ENCODE data around the gene DIS3. TPM values are rescaled to one million over a fixed set of nuclear protein-coding genes. Genes with fewer than 3 reads are reported as not detected.
"Not testable (repeated sequence)": the region's sequence is repeated elsewhere in the genome, so short reads cannot be mapped to it uniquely, and the experiment has no call there.

Gene DIS3
- polyA plus RNA-seq, 1 experiment: 42.3 TPM

GRCh38 chr13:72820156-72820897 is 38.6 kb upstream of the DIS3 start:
- TF ChIP-seq CTCF (IDR thresholded peaks at IDR 0.05; ENCODE audit: low read depth, low read length): no peak
- CTCF ChIA-PET: interaction anchor here (4.6 kb wide), 1 partner anchor 12 kb away, joined by 54 read pairs; no protein-coding TSS in a partner anchor
- Histone ChIP-seq H3K4me3 (ENCODE audit: low read depth, low read length) (no peak overlapping the region), H3K27me3 (ENCODE audit: control insufficient read depth, insufficient read depth, low read length) (no peaks in the 10 kb centered on the region), H3K27ac (ENCODE audit: low read depth, low read length) (no peak overlapping the region), H3K9me3 (ENCODE audit: control insufficient read depth, insufficient read depth, low read length) (no peaks in the 10 kb centered on the region)
- peak; percentile 4 for DNase-seq (ENCODE audit: low read depth, low spot score)
- POLR2A ChIA-PET: no interaction called here

GRCh38 chr13:72808917-72809500 is 27.3 kb upstream of the DIS3 start:
- Histone ChIP-seq H3K27ac (ENCODE audit: low read depth, low read length) (no peak overlapping the region), H3K4me3 (ENCODE audit: low read depth, low read length) (no peak overlapping the region), H3K9me3 (ENCODE audit: control insufficient read depth, insufficient read depth, low read length) (no peaks in the 10 kb centered on the region), H3K27me3 (ENCODE audit: control insufficient read depth, insufficient read depth, low read length) (no peaks in the 10 kb centered on the region)
- no peak for DNase-seq (ENCODE audit: low read depth, low spot score)
- POLR2A ChIA-PET: no interaction called here
- peak; percentile 53 for TF ChIP-seq CTCF (IDR thresholded peaks at IDR 0.05; ENCODE audit: low read depth, low read length)
- CTCF ChIA-PET: interaction anchor here (0.6 to 2.4 kb wide), 46 partner anchors 9 to 1923 kb away, joined by 3 to 54 read pairs (median 5); no protein-coding TSS in a partner anchor

- H3K9me3 ChIP-seq (ENCODE audit: control insufficient read depth, insufficient read depth, low read length); DNase-seq (ENCODE audit: low read depth, low spot score); H3K27me3 ChIP-seq (ENCODE audit: control insufficient read depth, insufficient read depth, low read length); H3K4me3 ChIP-seq (ENCODE audit: low read depth, low read length); CTCF ChIA-PET; H3K27ac ChIP-seq (ENCODE audit: low read depth, low read length); POLR2A ChIA-PET: not testable (repeated sequence)
Observed at GRCh38 chr13:72806514-72806913, 24.8 kb upstream of the DIS3 start.

GRCh38 chr13:72805676-72806346 is 24.1 kb upstream of the DIS3 start:
- Histone ChIP-seq H3K9me3 (ENCODE audit: control insufficient read depth, insufficient read depth, low read length) (no peaks in the 10 kb centered on the region), H3K4me3 (ENCODE audit: low read depth, low read length) (no peak overlapping the region), H3K27ac (ENCODE audit: low read depth, low read length) (no peak overlapping the region), H3K27me3 (ENCODE audit: control insufficient read depth, insufficient read depth, low read length) (no peaks in the 10 kb centered on the region)
- DNase-seq (ENCODE audit: low read depth, low spot score): no peak
- ChIA-PET POLR2A (no interaction called here), CTCF (no interaction called here)
- TF ChIP-seq CTCF (IDR thresholded peaks at IDR 0.05; ENCODE audit: low read depth, low read length): no peak

- H3K27me3 ChIP-seq (ENCODE audit: control insufficient read depth, insufficient read depth, low read length): no peaks in the 10 kb centered on the region
- DNase-seq (ENCODE audit: low read depth, low spot score): no peak
- no peaks in the 10 kb centered on the region for H3K9me3 ChIP-seq (ENCODE audit: control insufficient read depth, insufficient read depth, low read length)
- no peak for TF ChIP-seq CTCF (IDR thresholded peaks at IDR 0.05; ENCODE audit: low read depth, low read length)
- H3K4me3 ChIP-seq (ENCODE audit: low read depth, low read length): no peak overlapping the region
- CTCF ChIA-PET: no interaction called here
- no peak overlapping the region for H3K27ac ChIP-seq (ENCODE audit: low read depth, low read length)
- POLR2A ChIA-PET: no interaction called here
Observed at GRCh38 chr13:72804301-72804700, 22.6 kb upstream of the DIS3 start.

All from AG04450 (cell line).